ENCODE data around the gene CCDC102B. TPM values are rescaled to one million over a fixed set of nuclear protein-coding genes. Genes with fewer than 3 reads are reported as not detected.

CCDC102B gene
- total RNA-seq, 1 donor from 2014 or later = 8.1 TPM

- TF ChIP-seq, protein P1, sequence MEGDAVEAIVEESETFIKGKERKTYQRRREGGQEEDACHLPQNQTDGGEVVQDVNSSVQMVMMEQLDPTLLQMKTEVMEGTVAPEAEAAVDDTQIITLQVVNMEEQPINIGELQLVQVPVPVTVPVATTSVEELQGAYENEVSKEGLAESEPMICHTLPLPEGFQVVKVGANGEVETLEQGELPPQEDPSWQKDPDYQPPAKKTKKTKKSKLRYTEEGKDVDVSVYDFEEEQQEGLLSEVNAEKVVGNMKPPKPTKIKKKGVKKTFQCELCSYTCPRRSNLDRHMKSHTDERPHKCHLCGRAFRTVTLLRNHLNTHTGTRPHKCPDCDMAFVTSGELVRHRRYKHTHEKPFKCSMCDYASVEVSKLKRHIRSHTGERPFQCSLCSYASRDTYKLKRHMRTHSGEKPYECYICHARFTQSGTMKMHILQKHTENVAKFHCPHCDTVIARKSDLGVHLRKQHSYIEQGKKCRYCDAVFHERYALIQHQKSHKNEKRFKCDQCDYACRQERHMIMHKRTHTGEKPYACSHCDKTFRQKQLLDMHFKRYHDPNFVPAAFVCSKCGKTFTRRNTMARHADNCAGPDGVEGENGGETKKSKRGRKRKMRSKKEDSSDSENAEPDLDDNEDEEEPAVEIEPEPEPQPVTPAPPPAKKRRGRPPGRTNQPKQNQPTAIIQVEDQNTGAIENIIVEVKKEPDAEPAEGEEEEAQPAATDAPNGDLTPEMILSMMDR (IDR thresholded peaks at IDR 0.05) = no peak
- Mint-ChIP-seq H3K9me3 (ENCODE audit: low read depth) (no peaks in the 10 kb centered on the region), H3K27ac (ENCODE audit: unreplicated experiment) (no peak overlapping the region), H3K36me3 (ENCODE audit: low read depth) (peaks cover 1% of the 10 kb centered on the region), H3K27me3 (ENCODE audit: low read depth) (no peaks in the 10 kb centered on the region), H3K4me1 (ENCODE audit: low read depth) (no peaks in the 10 kb centered on the region), H3K4me3 (ENCODE audit: unreplicated experiment) (no peak overlapping the region)
- DNase-seq (ENCODE audit: low spot score) = no peak
Measured at GRCh38 chr18:68960355-68960754, 162.5 kb downstream of the CCDC102B start.

DNA sequence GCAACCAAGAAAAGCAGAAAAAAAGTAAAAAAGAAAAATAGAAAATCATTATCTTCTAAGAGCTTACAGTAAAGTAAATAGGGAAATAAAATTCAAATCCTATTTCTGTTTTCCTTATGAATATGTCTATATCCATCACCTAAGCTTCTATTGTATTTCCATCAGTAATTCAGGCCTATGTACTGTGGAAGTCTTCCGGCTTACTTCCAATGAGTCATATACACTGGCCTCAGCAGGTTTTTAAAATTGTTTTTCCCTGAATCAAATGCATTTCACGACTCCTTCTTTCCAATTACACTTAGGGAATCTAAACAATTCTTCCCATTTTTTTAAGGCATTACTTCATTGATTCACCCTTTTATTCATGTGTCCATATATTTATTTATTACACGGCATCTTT, 164.7 kb downstream of the CCDC102B start:
- Mint-ChIP-seq H3K9me3 (ENCODE audit: low read depth) (no peaks in the 10 kb centered on the region), H3K4me3 (ENCODE audit: unreplicated experiment) (no peak overlapping the region), H3K4me1 (ENCODE audit: low read depth) (no peaks in the 10 kb centered on the region), H3K27ac (ENCODE audit: unreplicated experiment) (no peak overlapping the region), H3K27me3 (ENCODE audit: low read depth) (no peaks in the 10 kb centered on the region), H3K36me3 (ENCODE audit: low read depth) (peaks cover 1% of the 10 kb centered on the region)
- DNase-seq (ENCODE audit: low spot score) = no peak
- TF ChIP-seq, protein P1 (IDR thresholded peaks at IDR 0.05) = no peak

DNA sequence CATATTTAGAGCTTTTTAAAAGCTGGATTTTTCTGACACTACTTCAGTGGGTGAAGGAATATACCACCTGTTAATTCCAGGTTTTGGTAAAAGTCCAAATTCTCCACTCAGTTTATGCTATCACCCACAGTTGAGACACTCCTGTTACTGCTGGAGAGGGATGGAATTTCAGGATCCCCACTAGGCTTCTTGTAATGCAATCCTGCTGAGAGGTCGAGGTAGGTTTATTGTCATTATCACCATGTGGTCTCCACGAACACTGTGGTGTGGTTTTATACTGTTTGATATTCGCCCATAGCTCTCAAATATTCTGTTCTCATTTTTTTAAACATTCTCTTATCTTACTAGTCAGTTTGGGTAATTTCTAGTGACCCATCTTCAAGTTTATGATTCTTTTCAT, 167.9 kb downstream of the CCDC102B start:
- Mint-ChIP-seq H3K4me3 (ENCODE audit: unreplicated experiment) (no peak overlapping the region), H3K27ac (ENCODE audit: unreplicated experiment) (no peak overlapping the region), H3K4me1 (ENCODE audit: low read depth) (no peaks in the 10 kb centered on the region), H3K36me3 (ENCODE audit: low read depth) (no peaks in the 10 kb centered on the region), H3K9me3 (ENCODE audit: low read depth) (no peaks in the 10 kb centered on the region), H3K27me3 (ENCODE audit: low read depth) (no peaks in the 10 kb centered on the region)
- TF ChIP-seq, protein P1 (IDR thresholded peaks at IDR 0.05) = no peak
- no peak for DNase-seq (ENCODE audit: low spot score)

DNA sequence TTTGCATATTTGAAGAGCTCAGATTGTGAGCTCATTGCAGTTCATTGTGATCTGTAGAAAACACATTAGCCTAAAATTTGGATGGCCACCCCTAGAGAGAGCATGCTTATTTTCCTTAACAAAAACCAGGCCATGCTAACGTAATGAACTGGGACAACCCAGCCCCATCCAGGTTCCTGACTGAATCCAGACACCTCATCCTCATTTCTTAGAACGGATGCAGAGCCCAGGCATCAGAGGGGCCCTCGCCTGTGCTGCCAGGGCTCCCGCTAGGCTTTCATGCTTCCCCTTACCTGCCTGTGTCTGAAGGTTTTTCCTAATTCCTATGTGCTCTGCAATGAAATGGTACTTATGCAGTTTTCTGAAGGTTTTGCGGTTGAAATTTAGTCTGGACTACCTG, 171.1 kb downstream of the CCDC102B start:
- Mint-ChIP-seq H3K27ac (ENCODE audit: unreplicated experiment) (no peak overlapping the region), H3K36me3 (ENCODE audit: low read depth) (no peaks in the 10 kb centered on the region), H3K4me3 (ENCODE audit: unreplicated experiment) (no peak overlapping the region), H3K4me1 (ENCODE audit: low read depth) (no peaks in the 10 kb centered on the region), H3K9me3 (ENCODE audit: low read depth) (no peaks in the 10 kb centered on the region), H3K27me3 (ENCODE audit: low read depth) (no peaks in the 10 kb centered on the region)
- TF ChIP-seq, protein P1 (IDR thresholded peaks at IDR 0.05) = no peak
- DNase-seq (ENCODE audit: low spot score) = no peak

DNA sequence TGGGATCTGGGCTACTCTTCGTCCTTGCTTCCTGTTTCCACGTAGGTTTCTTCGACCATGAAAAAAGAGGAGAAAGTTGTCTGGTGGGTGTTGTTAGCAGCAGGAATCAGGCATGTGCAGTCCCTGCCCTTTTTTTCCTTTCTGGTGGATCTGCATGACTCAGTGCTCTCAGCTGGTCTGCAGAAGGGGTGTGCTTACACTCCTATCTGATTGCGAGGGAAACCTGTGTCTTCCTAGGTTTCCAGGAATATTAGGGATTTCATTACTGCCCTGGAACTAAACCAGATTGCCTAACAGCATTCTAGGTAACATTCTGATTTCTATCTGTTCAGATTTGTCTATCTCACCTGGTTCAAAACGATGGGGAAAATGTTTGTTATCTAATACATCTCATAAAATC, 174.3 kb downstream of the CCDC102B start:
- no peak overlapping the region for H3K4me3 Mint-ChIP-seq (ENCODE audit: unreplicated experiment)
- no peak overlapping the region for H3K27ac Mint-ChIP-seq (ENCODE audit: unreplicated experiment)
- DNase-seq (ENCODE audit: low spot score) = no peak
- TF ChIP-seq, protein P1 (IDR thresholded peaks at IDR 0.05) = no peak
- H3K9me3 Mint-ChIP-seq (ENCODE audit: low read depth) = no peaks in the 10 kb centered on the region
- no peaks in the 10 kb centered on the region for H3K4me1 Mint-ChIP-seq (ENCODE audit: low read depth)
- H3K36me3 Mint-ChIP-seq (ENCODE audit: low read depth) = no peaks in the 10 kb centered on the region
- no peaks in the 10 kb centered on the region for H3K27me3 Mint-ChIP-seq (ENCODE audit: low read depth)
